ENCODE data around the gene PLD3. TPM values are rescaled to one million over a fixed set of nuclear protein-coding genes. Genes with fewer than 3 reads are reported as not detected.

Gene PLD3
- total and polyA plus RNA-seq, 2 donors (not counting 1 experiment from before 2014, with no cell fraction given), result 208 to 230 TPM

DNA sequence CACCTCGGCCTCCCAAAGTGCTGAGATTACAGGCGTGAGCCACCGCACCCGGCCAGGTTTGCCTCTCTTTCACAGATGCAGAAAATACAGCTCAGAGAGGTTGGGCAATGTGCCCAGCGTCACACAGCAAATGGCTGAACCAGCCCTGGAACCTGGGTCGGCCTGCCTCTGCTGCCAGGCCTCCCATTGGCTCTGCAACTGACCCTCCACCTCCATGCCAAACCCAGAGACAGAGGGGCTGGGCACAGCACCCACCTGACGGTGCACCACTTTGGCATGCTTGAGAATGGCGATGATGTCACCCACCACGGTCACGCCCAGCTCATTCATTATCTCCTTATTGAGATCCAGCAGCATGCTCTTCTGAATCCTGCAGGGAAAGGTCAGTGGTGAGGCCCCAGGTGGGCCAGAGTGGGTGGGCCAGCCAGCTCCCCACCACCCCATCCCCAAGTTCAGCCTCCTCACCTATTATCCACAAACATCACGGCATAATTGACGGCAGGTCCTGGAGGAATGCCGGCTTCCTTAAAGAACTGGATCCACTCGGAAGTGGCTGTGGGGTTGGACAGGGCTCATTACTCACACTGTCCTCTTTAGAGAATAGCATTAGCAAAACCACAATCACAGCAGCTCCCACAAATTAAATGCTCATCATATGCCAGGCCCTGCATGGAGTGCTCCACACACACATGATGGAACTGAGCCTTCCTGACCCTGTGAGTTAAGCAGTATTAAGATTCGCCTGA, 12.5 kb upstream of the PLD3 start:
- no peak overlapping the region for H2AFZ ChIP-seq (ENCODE audit: low read length)
- H3K9me3 ChIP-seq (ENCODE audit: control insufficient read depth, insufficient read depth, low read depth, low read length), result no peaks in the 10 kb centered on the region
- H3K4me2 ChIP-seq (ENCODE audit: extremely low read depth, insufficient read depth, low read length), result no peak overlapping the region
- TF ChIP-seq EZH2 (IDR thresholded peaks at IDR 0.05; ENCODE audit: low read length, missing control alignments), result no peak
- TF ChIP-seq, protein P1, sequence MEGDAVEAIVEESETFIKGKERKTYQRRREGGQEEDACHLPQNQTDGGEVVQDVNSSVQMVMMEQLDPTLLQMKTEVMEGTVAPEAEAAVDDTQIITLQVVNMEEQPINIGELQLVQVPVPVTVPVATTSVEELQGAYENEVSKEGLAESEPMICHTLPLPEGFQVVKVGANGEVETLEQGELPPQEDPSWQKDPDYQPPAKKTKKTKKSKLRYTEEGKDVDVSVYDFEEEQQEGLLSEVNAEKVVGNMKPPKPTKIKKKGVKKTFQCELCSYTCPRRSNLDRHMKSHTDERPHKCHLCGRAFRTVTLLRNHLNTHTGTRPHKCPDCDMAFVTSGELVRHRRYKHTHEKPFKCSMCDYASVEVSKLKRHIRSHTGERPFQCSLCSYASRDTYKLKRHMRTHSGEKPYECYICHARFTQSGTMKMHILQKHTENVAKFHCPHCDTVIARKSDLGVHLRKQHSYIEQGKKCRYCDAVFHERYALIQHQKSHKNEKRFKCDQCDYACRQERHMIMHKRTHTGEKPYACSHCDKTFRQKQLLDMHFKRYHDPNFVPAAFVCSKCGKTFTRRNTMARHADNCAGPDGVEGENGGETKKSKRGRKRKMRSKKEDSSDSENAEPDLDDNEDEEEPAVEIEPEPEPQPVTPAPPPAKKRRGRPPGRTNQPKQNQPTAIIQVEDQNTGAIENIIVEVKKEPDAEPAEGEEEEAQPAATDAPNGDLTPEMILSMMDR (conservative IDR thresholded peaks at IDR 0.05 in 1 of 2, IDR thresholded peaks at IDR 0.05 in 1 of 2; ENCODE audit: low read depth in 1 of 2, low read length in 2 of 2), result no peak
- peaks cover 5% of the 10 kb centered on the region for H3K36me3 ChIP-seq (ENCODE audit: control insufficient read depth, insufficient read depth, low read length)
- peaks cover 7% of the 10 kb centered on the region for H3K79me2 ChIP-seq (ENCODE audit: control insufficient read depth, insufficient read depth, low read length)
- no peak overlapping the region for H3K27ac ChIP-seq (ENCODE audit: insufficient read depth, low read length)
- no peak overlapping the region for H3K9ac ChIP-seq (ENCODE audit: insufficient read depth, low read length)
- H3K27me3 ChIP-seq (ENCODE audit: control insufficient read depth, insufficient read depth, low read length), result no peaks in the 10 kb centered on the region
- H4K20me1 ChIP-seq (ENCODE audit: control insufficient read depth, extremely low read depth, insufficient read depth, low read length), result no peaks in the 10 kb centered on the region
- H3K4me1 ChIP-seq (ENCODE audit: control insufficient read depth, extremely low read depth, insufficient read depth, low read length), result no peaks in the 10 kb centered on the region
- DNase-seq (ENCODE audit: low read depth in 2 of 2), result peak in 1 of 2 donors; percentile 75
- no peak overlapping the region for H3K4me3 ChIP-seq (replicated peaks in 1 of 4; ENCODE audit: control extremely low read depth in 1 of 4, insufficient read depth in 1 of 4, low read depth in 3 of 4, low read length in 4 of 4)

DNA sequence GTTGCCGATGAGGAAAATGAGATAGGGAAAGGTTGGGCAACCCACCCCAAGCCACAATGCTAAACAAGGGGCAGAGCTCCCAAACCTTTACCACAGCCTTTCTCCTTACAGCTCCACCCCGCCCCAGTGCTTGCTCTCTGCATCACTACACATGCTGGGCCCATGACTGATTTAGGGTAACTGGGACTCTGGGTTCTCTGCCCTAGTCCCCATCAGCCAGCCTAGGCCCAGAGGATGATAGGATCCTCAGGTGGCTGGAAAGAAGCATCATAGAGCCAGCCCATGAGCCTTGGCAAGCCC, 11.9 kb upstream of the PLD3 start:
- Histone ChIP-seq H3K27me3 (ENCODE audit: control insufficient read depth, insufficient read depth, low read length) (no peaks in the 10 kb centered on the region), H3K4me1 (ENCODE audit: control insufficient read depth, extremely low read depth, insufficient read depth, low read length) (no peaks in the 10 kb centered on the region), H3K79me2 (ENCODE audit: control insufficient read depth, insufficient read depth, low read length) (peaks cover 7% of the 10 kb centered on the region), H3K4me3 (replicated peaks in 1 of 4; ENCODE audit: control extremely low read depth in 1 of 4, insufficient read depth in 1 of 4, low read depth in 3 of 4, low read length in 4 of 4) (no peak overlapping the region), H4K20me1 (ENCODE audit: control insufficient read depth, extremely low read depth, insufficient read depth, low read length) (no peaks in the 10 kb centered on the region), H3K9ac (ENCODE audit: insufficient read depth, low read length) (no peak overlapping the region), H3K36me3 (ENCODE audit: control insufficient read depth, insufficient read depth, low read length) (peaks cover 5% of the 10 kb centered on the region), H3K4me2 (ENCODE audit: extremely low read depth, insufficient read depth, low read length) (no peak overlapping the region), H3K27ac (ENCODE audit: insufficient read depth, low read length) (no peak overlapping the region), H3K9me3 (ENCODE audit: control insufficient read depth, insufficient read depth, low read depth, low read length) (no peaks in the 10 kb centered on the region), H2AFZ (ENCODE audit: low read length) (no peak overlapping the region)
- TF ChIP-seq, protein P1 (conservative IDR thresholded peaks at IDR 0.05 in 1 of 2, IDR thresholded peaks at IDR 0.05 in 1 of 2; ENCODE audit: low read depth in 1 of 2, low read length in 2 of 2), result no peak
- TF ChIP-seq EZH2 (IDR thresholded peaks at IDR 0.05; ENCODE audit: low read length, missing control alignments), result no peak
- no peak for DNase-seq (ENCODE audit: low read depth in 2 of 2)

DNA sequence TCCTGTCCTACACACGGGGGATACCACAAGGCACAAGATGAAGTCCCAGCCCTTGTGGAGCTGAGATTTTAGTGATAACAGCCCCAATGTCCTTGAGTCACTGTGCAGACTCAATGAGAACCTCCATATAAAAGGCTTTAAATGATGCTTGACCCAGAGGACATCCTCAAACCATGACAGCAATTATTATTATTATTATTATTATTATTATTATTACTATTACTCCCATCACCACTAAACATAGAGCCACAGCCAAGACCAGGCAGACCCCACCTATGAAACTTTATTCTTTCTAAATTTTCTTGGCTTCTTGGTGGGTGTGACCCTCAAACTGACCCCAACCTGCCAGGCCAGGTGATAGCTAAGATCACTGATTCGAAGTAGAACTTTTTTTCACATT, 11.4 kb upstream of the PLD3 start:
- no peaks in the 10 kb centered on the region for H3K9me3 ChIP-seq (ENCODE audit: control insufficient read depth, insufficient read depth, low read depth, low read length)
- no peaks in the 10 kb centered on the region for H3K27me3 ChIP-seq (ENCODE audit: control insufficient read depth, insufficient read depth, low read length)
- no peak for DNase-seq (ENCODE audit: low read depth in 2 of 2)
- H3K36me3 ChIP-seq (ENCODE audit: control insufficient read depth, insufficient read depth, low read length), result peaks cover 5% of the 10 kb centered on the region
- H3K9ac ChIP-seq (ENCODE audit: insufficient read depth, low read length), result no peak overlapping the region
- H4K20me1 ChIP-seq (ENCODE audit: control insufficient read depth, extremely low read depth, insufficient read depth, low read length), result no peaks in the 10 kb centered on the region
- no peak overlapping the region for H2AFZ ChIP-seq (ENCODE audit: low read length)
- no peak overlapping the region for H3K4me3 ChIP-seq (replicated peaks in 1 of 4; ENCODE audit: control extremely low read depth in 1 of 4, insufficient read depth in 1 of 4, low read depth in 3 of 4, low read length in 4 of 4)
- TF ChIP-seq, protein P1 (conservative IDR thresholded peaks at IDR 0.05 in 1 of 2, IDR thresholded peaks at IDR 0.05 in 1 of 2; ENCODE audit: low read depth in 1 of 2, low read length in 2 of 2), result no peak
- TF ChIP-seq EZH2 (IDR thresholded peaks at IDR 0.05; ENCODE audit: low read length, missing control alignments), result no peak
- no peaks in the 10 kb centered on the region for H3K4me1 ChIP-seq (ENCODE audit: control insufficient read depth, extremely low read depth, insufficient read depth, low read length)
- peaks cover 7% of the 10 kb centered on the region for H3K79me2 ChIP-seq (ENCODE audit: control insufficient read depth, insufficient read depth, low read length)
- no peak overlapping the region for H3K4me2 ChIP-seq (ENCODE audit: extremely low read depth, insufficient read depth, low read length)
- H3K27ac ChIP-seq (ENCODE audit: insufficient read depth, low read length), result no peak overlapping the region

Measured in fibroblast of lung (primary cell).